NCI-H2196 (cell line): ENCODE measurements around the gene PBX3.

Experiments
- DNase-seq: peaks from one replicate; lab custom pipeline; 2025; ENCODE audit not compliant: unreplicated experiment; lab: John Stamatoyannopoulos, UW

Gene PBX3

GRCh38 chr9:125856331-125856730, 109.2 kb downstream of the PBX3 start:
- no peak for DNase-seq

GRCh38 chr9:125861405-125862058, 114.4 kb downstream of the PBX3 start:
- no peak for DNase-seq

DNA sequence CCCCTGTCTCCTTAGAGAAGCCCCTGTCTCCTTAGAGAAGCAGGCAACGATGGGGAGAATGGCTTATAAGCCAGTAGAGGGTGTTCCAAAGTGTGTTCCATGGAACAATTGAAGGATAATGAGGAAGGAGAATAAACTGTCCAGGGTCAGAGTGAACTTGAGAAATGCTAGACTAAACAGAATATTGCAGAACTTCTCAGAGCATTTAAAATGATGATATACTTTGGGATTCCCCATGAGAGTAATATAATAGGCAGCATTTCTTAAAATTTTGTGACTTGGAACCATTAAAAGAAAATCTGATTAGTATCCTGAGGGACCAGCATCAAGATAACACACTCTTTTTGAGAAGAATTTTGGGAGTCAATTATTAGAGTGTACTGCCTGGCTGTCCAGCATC, 116.8 kb downstream of the PBX3 start:
- no peak for DNase-seq

DNA sequence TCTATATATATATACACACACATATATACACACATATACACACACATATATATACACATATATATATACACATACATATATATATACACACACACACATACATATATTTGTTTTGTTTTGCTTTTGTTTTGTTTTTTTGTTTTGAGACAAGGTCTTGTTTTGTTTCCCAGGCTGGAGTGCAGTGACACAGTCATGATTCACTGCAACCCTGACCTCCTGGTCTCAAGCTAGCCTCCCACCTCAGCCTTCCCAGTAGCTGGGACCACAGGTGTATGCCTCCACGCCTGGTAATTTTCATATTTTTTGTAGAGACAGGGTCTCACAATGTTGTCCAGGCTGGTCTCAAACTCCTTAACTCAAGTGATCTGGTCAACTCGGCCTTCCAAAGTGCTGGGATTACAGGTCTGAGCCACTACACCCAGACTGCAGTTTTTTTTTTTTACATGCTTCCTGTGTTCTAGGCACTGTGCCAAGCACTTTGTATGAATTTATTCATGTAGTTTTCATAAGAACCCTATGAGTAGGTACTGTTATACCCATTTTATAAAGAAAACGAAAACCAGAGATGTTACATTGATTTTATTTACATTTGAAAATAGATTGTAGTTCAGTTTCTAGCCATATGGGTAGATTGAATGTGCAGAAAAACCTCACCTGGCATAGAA, 120.7 kb downstream of the PBX3 start:
- DNase-seq, result peak; percentile 16

GRCh38 chr9:125878164-125878631, 131.0 kb downstream of the PBX3 start:
- DNase-seq, result no peak

DNA sequence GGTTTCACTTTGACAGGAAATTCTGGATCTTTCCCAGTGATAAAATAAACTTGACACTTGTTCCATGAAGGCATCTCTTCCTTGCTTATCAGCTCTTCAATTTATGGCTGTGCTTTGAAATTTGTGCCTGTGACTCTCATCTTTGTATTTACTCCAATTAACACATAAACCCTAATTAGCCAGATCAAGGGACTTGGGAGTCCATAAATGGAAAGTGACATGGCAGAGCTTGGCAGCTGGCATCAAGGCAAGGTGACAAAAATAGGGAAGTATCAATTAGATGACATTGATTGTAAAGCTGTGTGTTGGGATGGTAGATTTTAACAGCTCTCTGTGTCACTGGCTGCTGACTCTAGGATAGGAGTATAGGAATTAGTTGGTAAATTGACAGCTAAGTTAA, 133.9 kb downstream of the PBX3 start:
- no peak for DNase-seq

- no peak for DNase-seq
Measured at GRCh38 chr9:125883565-125884217, 136.5 kb downstream of the PBX3 start.

- no peak for DNase-seq
Measured at GRCh38 chr9:125884218-125884595, 137.0 kb downstream of the PBX3 start.

GRCh38 chr9:125885405-125886034, 138.3 kb downstream of the PBX3 start:
- DNase-seq, result no peak

DNA sequence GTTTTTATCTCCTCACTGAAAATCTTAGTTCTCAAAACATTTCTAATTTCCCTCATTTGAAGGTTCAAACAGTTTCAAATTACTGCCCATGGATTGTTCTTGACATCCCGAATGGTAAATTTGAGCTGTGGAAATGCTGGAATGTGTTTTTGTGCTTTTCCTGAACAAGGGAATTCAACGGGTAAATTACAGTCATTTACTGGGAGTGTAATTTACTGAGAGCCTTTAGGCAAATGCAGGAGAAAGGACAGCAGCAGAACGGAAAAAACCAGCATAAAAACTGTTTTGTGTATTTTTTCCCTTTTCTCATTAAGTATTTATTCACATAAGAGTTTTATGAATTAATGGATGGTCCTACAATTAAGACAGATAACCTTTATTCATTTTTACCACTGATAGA, 139.2 kb downstream of the PBX3 start:
- DNase-seq, result no peak

DNA sequence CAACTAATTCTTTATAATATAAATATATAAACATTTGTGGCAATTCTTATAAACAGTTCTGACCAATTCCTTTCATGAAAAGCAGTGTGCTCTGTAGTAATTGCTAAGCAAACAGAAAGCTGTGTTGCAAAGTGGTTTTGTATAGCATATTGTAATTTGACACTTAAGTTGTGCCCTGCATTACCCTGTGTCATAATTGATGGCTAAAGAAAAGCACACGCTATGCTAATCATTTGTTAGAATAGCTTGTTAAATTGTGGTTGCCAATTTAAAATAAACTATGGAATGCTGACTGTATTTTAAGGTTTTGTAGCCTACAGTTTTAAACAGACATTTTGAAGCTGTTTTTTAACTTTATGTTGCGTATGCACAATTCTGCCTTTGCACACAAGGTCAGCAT, 140.0 kb downstream of the PBX3 start:
- peak; percentile 38 for DNase-seq

- DNase-seq, result no peak
Measured at GRCh38 chr9:125888211-125888610, 141.0 kb downstream of the PBX3 start.

DNA sequence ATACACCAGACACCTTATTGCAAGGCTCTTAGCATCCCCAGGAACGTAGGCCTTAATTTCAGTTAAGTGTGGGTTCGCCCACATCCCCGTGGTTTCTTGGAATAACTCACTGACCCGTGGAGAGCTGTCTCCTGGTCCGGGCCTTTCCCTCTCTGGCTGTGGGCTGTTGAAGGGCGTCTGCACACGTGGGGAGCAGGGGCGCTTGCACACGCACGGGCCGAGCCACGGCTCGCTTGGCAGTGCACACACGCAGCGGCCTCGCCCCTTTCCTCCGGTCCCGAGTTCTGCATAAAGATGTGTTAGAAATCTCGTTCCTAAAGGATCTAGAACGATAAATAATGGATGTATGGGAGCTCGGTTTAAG, 141.9 kb downstream of the PBX3 start:
- no peak for DNase-seq

DNA sequence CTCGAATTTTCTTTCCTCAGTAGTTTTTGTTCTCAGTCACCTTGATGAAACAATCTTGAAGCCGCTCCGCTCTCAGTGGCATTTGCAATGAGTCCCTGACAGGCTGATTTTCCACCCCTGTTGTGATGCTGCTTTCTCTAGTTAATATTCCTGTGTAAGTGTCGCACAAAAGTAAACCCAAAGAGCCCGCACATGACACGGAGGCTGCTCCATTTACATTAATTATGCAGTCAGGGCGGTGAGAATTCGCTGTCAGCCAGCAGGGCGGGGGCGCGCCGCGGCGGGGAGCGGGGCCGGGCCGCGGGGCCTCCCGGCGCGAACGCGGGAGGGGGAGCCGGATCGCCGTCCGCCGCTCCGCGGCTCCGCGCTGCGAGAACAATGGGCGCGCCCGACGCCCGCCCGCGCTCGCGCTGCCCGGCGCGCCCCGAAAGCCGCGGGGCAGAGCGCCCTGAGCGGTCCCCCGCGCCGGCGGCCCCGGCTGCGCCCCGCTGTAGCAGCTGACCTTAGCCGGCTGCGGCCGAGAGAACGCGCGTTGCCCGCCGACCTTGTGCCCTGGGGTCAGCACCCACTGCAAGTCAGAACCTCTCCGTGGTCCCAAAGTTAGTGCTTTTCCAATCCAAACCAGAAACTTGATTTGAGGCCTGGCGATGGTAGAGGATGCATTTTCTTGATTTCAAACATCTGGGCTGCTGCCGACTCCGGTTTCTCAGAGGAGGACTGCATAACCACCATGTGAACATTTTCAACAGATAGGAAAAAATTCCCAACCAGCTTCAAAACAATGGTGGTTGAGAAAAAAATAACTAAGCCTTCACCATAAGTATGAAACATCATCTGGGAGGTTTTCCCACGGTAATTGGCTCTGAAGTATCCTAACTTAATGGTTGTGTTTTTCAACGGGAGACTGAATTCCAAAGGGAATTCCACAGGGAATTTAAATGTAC, 142.6 kb downstream of the PBX3 start:
- DNase-seq, result peak; percentile 38

DNA sequence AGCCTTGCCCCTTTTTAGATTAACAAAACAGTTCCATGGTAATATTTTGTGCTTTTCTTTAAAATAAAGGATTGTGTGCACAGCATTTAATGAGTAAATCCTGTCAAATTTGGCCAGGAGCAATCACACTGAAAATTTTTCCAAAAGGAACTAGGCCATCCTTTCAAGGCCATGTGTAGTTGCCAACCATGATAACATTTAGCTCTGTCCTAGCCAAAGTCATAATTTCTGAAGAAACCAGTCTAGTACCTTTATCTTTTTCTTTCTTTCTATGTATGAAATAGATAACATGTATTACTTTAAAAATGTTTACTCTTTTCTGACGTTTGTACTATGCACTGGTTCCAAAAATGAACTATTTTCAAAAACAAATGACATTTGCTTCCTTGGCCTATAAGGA, 143.7 kb downstream of the PBX3 start:
- DNase-seq, result no peak

- DNase-seq, result no peak
Measured at GRCh38 chr9:125893277-125893676, 146.1 kb downstream of the PBX3 start.

DNA sequence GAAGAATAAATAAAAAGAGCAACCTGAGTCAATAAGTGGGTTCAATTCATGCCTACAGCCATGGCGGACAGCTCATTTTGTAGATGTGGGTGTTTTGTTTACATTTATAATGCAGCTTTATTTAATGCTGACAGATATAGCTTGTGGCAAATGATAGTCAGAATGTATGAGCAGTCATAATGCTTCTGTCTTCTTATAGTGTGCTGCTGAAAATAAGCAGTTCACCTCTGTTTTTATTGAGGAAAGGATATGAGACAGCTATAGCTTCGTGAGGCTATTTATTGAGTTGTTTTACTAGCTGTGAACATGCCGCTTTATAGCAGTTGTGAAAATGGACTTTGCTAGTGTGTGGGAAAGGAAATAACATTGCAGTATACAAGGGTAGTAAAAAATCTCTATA, 147.4 kb downstream of the PBX3 start:
- DNase-seq, result no peak

- no peak for DNase-seq
Measured at GRCh38 chr9:125896404-125896803, 149.2 kb downstream of the PBX3 start.

DNA sequence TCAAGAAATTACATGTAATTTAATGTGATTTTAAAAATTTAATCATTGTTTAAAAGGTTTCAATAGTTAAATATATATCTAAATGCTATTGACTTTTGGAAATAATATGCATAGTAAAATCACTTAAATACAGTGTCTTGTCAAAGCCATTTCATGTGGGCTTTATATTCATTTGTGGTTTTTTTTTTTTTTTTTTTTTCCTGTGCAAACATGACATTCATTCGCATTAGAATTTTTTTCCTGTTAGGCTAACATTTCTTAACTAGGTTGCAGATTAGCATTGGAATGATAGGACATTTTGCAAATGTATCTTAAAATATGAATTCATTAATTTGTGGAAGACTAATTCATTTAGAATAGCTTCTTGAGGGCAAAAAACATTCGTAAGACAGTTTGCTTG, 149.8 kb downstream of the PBX3 start:
- DNase-seq, result no peak

DNA sequence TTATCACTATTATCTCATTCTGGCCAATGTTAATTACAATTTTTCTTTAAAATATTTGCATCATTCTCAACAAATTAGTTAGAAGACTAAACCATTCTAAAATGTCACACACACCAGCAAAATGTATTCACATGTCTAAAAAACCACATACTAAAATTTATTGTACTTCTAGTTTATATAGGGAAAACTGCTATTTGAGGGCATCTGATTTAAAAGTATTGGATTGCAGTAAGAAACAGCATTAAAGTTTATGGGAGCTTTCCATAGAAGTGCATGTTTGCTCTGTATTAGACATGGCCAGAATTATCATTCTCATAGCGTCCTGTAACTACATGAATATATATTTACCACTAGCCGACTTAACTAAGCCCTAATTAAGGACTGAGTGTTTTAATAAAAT, 150.3 kb downstream of the PBX3 start:
- DNase-seq, result no peak

DNA sequence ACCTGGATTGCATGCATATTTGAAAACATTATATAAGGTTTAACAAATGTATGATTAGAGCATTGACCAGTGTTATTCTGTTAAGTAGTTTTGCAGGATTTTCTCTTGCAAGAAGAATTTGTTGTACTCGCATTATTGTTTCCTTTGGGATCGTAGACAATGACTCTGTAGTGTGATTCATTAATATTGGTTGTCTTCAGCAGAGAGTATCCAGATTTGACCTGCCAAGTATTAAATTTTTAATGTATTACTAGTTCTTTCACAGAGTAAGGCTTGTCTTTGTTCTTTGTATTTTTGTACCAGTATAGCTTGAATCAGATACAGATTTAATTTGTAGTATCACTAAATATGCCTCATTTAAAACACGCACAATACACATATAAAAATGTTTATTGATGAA, 155.0 kb downstream of the PBX3 start:
- DNase-seq, result no peak
